ENCODE results near the gene GPR139. TPM values are rescaled to one million over a fixed set of nuclear protein-coding genes. Genes with fewer than 3 reads are reported as not detected.

GPR139 gene
- total RNA-seq, 2 donors from 2014 or later, result not detected

GRCh38 chr16:20064520-20064919 lies 9.2 kb downstream of the GPR139 start:
- intact Hi-C loops (cut with DNase I), result no loop called here
- DNase-seq, result no peak
- no peak for ATAC-seq

- intact Hi-C loops (cut with DNase I), result no loop called here
- DNase-seq, result no peak
- no peak for ATAC-seq
Measured at GRCh38 chr16:20061132-20061531, 12.6 kb downstream of the GPR139 start.

GRCh38 chr16:20056436-20056835 lies 17.3 kb downstream of the GPR139 start:
- ATAC-seq, result no peak
- intact Hi-C loops (cut with DNase I), result no loop called here
- no peak for DNase-seq

GRCh38 chr16:20053336-20053735 lies 20.4 kb downstream of the GPR139 start:
- intact Hi-C loops (cut with DNase I), result no loop called here
- no peak for DNase-seq
- no peak for ATAC-seq

DNA sequence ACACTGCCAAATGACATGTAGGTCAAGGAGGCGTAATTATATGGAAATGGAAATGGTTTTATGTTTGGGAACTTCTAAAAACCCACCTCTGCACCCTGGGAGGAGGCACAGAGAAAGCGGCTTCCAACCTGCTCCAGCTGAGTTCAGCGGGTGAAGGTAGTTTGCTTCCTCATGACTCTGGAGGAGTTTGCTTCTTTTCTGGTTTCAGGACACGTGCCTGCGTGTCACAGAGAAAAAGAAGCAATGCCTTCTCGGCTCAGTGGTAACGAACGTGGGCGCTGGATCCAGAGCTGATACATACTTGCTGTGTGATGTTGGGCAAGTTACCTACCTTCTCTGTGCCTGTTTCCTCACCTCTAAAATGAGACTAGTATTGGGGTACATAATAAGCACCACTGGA lies 22.1 kb downstream of the GPR139 start:
- ATAC-seq, result no peak
- DNase-seq, result no peak
- intact Hi-C loops (cut with DNase I), result no loop called here

GRCh38 chr16:20051147-20051546 lies 22.5 kb downstream of the GPR139 start:
- intact Hi-C loops (cut with DNase I), result no loop called here
- ATAC-seq (no peak), DNase-seq (no peak)

DNA sequence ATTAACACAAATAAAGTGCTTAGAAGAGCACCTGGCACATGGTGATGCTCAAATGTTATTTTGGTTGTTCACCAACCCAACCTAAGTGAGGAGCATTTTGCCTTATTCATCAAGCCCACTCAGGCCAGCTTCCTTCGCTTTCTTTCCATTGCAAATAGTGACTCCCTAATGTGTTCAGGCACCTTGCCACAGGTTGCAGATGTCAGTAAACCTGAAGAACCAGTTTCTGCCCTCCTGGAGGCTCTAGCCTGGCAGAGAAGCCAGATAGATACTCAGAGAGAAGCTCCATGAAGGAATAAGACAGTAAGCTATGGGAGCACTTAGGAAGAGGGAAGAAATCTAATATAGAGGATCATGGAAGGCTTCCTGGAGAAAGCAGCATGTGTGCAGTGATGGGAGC lies 23.9 kb downstream of the GPR139 start:
- no peak for ATAC-seq
- DNase-seq, result no peak
- intact Hi-C loops (cut with DNase I), result no loop called here

GRCh38 chr16:20045886-20046285 lies 27.8 kb downstream of the GPR139 start:
- intact Hi-C loops (cut with DNase I), result no loop called here
- ATAC-seq (no peak), DNase-seq (no peak)

- no peak for ATAC-seq
Measured at GRCh38 chr16:20042848-20043247, 30.8 kb downstream of the GPR139 start.

GRCh38 chr16:20041924-20042596 lies 31.6 kb downstream of the GPR139 start:
- DNase-seq, result no peak
- intact Hi-C loops (cut with DNase I), result no loop called here
- no peak for ATAC-seq

More at GRCh38 chr16:20042848-20043247, 30.8 kb downstream of the GPR139 start:
- intact Hi-C loops (cut with DNase I), result no loop called here
- no peak for DNase-seq

GRCh38 chr16:20040011-20040410 lies 33.7 kb downstream of the GPR139 start:
- DNase-seq, result no peak
- no peak for ATAC-seq
- intact Hi-C loops (cut with DNase I), result no loop called here

DNA sequence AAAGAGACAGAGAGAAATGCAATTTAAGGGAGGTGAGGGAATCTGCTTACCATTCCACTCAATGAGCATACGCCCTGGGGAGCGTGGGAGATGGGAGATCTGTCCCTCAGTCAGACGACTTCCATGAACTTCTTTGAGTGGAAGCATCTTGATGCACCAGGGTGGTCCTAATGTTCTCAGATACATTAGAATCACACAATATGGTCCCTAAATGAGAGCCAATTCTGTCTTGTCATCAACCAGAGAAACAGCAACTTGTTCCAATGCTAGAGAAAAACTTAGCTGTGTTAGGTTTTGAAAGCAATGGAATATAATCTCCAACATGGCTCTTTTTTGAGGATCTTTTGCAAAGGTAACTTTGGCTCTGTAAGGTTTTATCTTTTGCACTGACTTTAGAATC lies 44.1 kb downstream of the GPR139 start:
- no peak for ATAC-seq
- intact Hi-C loops (cut with DNase I), result no loop called here

GRCh38 chr16:20026361-20027072 lies 47.2 kb downstream of the GPR139 start:
- ATAC-seq (no peak), DNase-seq (no peak)
- intact Hi-C loops (cut with DNase I), result no loop called here

More for the DNA sequence above, 44.1 kb downstream of the GPR139 start:
- DNase-seq, result no peak

- DNase-seq (no peak), ATAC-seq (no peak)
- intact Hi-C loops (cut with DNase I), result no loop called here
Measured at GRCh38 chr16:20023190-20023589, 50.5 kb downstream of the GPR139 start.

DNA sequence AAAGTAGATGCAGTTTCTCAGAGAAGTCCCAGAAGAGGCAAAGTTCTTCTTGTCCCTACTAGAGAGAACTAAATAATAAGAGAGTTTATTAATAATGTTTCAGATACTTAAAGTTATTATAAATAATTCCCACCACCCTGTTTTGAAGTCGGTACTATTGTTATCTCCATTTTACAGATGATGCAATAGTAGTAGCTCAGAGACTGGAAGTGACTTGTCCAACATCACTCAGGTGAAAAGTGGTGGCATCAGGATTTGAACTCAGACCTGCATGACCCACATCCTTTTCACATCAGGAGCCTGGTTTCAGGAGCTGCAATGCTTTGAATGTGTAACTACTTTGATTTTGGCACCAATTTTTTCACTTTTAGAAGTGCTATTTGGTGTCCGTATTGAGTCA lies 52.7 kb downstream of the GPR139 start:
- DNase-seq (no peak), ATAC-seq (no peak)
- intact Hi-C loops (cut with DNase I), result no loop called here

DNA sequence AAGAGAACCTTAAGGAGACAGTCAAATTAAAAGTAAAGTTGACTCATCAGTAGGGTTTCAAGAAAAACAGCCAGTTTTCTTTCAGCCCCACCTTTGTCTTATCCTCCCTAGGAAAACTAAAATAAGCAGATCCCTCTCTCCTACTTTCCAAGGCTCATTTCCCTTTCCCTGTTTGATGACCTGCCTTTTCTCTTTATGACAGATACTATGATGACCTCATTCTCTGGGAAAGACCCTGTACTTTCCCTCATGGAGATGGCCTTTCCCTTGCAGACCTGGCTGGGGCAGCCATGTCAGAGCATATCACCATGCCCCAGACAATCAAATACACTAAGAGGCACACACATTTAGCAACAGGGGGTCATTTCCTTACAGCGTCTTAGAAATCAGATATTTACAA lies 53.6 kb downstream of the GPR139 start:
- intact Hi-C loops (cut with DNase I), result no loop called here
- ATAC-seq (no peak), DNase-seq (no peak)

DNA sequence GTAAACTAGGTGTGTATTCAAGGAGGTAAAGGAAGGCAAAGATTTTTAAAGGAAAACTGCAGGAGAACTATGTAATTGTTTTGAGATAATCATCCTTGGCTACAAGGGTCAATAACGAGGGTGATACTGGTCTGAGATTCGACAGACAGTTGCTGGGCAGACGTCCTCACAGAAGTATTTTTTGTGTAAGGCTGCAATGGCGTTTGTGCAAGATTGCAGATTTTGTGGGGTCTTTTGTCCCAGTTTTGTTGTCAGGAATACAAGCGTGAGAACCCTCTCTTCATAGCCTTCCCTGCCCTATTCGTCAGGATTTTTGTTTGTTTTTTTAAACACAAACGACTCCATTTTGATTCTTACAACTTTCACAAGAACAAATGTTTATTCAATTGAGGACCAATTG lies 57.5 kb downstream of the GPR139 start:
- ATAC-seq (no peak), DNase-seq (no peak)
- intact Hi-C loops (cut with DNase I), result no loop called here

DNA sequence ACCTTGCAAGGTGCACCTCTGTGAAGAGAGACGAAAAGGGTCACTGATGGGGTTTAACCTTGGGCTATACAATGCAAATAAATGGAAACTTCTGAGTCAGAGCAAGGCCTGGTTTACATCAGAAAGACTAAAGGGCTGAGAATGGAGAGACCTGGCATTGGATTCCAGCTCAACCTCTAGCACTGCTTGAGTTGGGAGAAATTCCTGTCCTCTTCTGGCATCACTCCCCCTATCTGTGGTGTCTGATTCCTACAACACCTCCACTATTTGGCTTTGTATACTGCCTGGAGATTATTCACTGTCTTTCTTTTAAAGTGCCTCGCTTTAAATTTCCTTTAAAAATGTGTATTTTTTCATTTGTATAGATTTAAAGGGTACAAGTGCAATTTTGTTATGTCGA lies 68.8 kb downstream of the GPR139 start:
- ATAC-seq (no peak), DNase-seq (no peak)
- intact Hi-C loops (cut with DNase I), result no loop called here

- ATAC-seq (no peak), DNase-seq (no peak)
- intact Hi-C loops (cut with DNase I), result no loop called here
Measured at GRCh38 chr16:20002936-20003335, 70.8 kb downstream of the GPR139 start.

GRCh38 chr16:20001856-20002707 lies 71.6 kb downstream of the GPR139 start:
- intact Hi-C loops (cut with DNase I), result no loop called here
- DNase-seq (no peak), ATAC-seq (no peak)
